K562 (cell line): ENCODE measurements around the gene LRFN4. TPM values are rescaled to one million over a fixed set of nuclear protein-coding genes. Genes with fewer than 3 reads are reported as not detected.

Experiments used
- RAD21 ChIP-seq, 2 experiments: fragments of 250-450 bp in 1 of 2; fragments of 450-650 bp in 1 of 2; sonication (Bioruptor Pico) in 1 of 2; formaldehyde crosslinking in 1 of 2; IDR thresholded peaks in 1 of 2; conservative IDR thresholded peaks in 1 of 2; 2 replicates each; pipeline versions ENCODE4 v1.4.0 to v1.8.0; 2020 to 2022; ENCODE audit warnings: mild to moderate bottlenecking in 2 of 2, moderate library complexity in 1 of 2
- XRCC5 ChIP-seq: fragments of 200-400 bp; formaldehyde crosslinking; IDR thresholded peaks from 2 replicates; pipeline ENCODE4 v1.6.1; 2017; ENCODE audit warnings: low read depth, mild to moderate bottlenecking, low read length
- ZBTB7A ChIP-seq: IDR thresholded peaks from 2 replicates; pipeline ENCODE4 v1.6.1; 2011; ENCODE audit warnings: low read depth, mild to moderate bottlenecking, low read length, moderate library complexity, borderline replicate concordance; ENCODE audit not compliant: control insufficient read depth
- polyA plus RNA-seq, 8 experiments: library from polyadenylated mRNA; depleted of rRNA in 4 of 8; stranded (reverse) in 5 of 8; unstranded in 3 of 8; fragments of >200 nt; fragmentation: Nextera tagmentation in 2 of 8; fragmentation: Illumina TruSeq in 1 of 8; extraction: Ambion mirVana in 2 of 8; extraction: Trizol in 1 of 8; gene quantifications; 2 replicates each; pipeline versions ENCODE4 v1.2.1 to v1.2.3, GENCODE V29; 2011 to 2014; ENCODE audit warnings: inconsistent platforms in 1 of 8, missing spikeins in 1 of 8
- total RNA-seq, 7 experiments: library from RNA; depleted of rRNA in 6 of 7; stranded (reverse); fragments of >200 nt in 6 of 7; fragmentation: Illumina TruSeq in 2 of 7; extraction: Trizol in 2 of 7; gene quantifications; 2 replicates each; pipeline versions ENCODE4 v1.2.1 to v1.2.3, GENCODE V29; 2011 to 2021; ENCODE audit warnings: low replicate concordance in 1 of 7
- TF ChIP-seq, protein P1 (sequence below): fragments of 450-650 bp; IDR thresholded peaks from 2 replicates; pipeline ENCODE4 v1.6.1; 2018; ENCODE audit warnings: mild to moderate bottlenecking, low read depth; ENCODE audit not compliant: partially characterized antibody
- TF ChIP-seq, protein P2 (sequence below), 2 experiments: fragments of 450-650 bp; formaldehyde crosslinking in 1 of 2; IDR thresholded peaks; 2 replicates each; pipeline versions ENCODE4 v1.4.0 to v1.6.1; 2014 to 2020; ENCODE audit warnings: mild to moderate bottlenecking in 2 of 2, borderline replicate concordance in 1 of 2, low read depth in 1 of 2

LRFN4 gene
- total and polyA plus RNA-seq, 9 of the 15 experiments (the other 6 are each of a cell fraction or from before 2014, with no cell fraction given): 0.10 to 60.1 (median 6.7) TPM

DNA sequence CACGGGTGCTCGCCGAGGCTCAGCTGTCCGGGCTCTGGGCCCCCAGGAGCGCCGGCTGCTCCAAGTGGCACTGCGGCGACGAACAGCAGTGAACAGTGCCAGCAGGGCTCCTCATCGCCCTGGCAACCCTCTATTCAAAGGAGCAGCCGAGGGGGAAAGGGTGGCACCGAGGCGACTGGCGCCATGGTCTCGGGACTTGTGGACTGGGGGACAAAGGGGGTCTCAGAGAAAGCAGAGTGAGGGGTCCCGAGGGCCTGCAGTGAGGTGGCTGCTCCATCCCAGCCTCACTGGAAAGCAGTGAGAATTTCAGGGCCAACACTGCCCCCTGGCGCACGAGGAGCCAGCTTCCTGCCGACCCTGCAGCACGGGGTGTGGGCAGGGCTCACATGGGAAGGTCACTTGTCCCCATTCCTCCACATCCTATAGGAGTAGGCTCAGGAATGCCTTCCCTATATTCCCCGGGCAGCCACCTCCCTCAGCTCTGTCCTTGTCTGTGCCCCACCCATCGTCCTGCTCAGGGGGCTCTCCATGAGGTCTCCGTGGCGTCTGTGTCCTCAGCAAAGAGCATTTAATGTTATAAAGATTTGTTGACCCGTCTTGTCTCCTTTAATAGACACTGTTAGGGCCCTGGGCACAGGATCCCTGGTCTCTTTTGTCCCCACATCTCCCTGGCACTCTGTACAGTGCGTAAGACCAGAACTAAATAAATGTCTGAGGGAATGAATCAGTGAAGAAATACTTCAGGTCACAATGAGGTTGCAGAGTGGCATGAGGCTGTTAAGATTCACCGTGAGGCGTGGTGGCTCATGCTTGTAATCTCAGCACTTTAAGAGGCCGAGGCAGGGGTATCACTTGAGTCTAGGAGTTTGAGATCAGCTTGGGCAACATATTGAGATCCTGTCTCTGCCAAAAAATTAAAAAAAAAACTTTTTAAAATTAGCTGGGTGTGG lies 26.4 kb downstream of the LRFN4 start (continued):
- TF ChIP-seq, protein P1, sequence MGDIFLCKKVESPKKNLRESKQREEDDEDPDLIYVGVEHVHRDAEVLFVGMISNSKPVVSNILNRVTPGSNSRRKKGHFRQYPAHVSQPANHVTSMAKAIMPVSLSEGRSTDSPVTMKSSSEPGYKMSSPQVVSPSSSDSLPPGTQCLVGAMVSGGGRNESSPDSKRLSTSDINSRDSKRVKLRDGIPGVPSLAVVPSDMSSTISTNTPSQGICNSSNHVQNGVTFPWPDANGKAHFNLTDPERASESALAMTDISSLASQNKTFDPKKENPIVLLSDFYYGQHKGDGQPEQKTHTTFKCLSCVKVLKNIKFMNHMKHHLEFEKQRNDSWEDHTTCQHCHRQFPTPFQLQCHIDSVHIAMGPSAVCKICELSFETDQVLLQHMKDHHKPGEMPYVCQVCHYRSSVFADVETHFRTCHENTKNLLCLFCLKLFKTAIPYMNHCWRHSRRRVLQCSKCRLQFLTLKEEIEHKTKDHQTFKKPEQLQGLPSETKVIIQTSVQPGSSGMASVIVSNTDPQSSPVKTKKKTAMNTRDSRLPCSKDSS: no peak
- TF ChIP-seq XRCC5: peak; percentile 35; the same call in 1 of the 2 replicates
- TF ChIP-seq, protein P2, sequence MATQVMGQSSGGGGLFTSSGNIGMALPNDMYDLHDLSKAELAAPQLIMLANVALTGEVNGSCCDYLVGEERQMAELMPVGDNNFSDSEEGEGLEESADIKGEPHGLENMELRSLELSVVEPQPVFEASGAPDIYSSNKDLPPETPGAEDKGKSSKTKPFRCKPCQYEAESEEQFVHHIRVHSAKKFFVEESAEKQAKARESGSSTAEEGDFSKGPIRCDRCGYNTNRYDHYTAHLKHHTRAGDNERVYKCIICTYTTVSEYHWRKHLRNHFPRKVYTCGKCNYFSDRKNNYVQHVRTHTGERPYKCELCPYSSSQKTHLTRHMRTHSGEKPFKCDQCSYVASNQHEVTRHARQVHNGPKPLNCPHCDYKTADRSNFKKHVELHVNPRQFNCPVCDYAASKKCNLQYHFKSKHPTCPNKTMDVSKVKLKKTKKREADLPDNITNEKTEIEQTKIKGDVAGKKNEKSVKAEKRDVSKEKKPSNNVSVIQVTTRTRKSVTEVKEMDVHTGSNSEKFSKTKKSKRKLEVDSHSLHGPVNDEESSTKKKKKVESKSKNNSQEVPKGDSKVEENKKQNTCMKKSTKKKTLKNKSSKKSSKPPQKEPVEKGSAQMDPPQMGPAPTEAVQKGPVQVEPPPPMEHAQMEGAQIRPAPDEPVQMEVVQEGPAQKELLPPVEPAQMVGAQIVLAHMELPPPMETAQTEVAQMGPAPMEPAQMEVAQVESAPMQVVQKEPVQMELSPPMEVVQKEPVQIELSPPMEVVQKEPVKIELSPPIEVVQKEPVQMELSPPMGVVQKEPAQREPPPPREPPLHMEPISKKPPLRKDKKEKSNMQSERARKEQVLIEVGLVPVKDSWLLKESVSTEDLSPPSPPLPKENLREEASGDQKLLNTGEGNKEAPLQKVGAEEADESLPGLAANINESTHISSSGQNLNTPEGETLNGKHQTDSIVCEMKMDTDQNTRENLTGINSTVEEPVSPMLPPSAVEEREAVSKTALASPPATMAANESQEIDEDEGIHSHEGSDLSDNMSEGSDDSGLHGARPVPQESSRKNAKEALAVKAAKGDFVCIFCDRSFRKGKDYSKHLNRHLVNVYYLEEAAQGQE (IDR thresholded peaks at IDR 0.05; ENCODE audit: borderline replicate concordance): peak; percentile 60
- TF ChIP-seq, protein P2 (CRISPR knock-in tag; IDR thresholded peaks at IDR 0.05; ENCODE audit: low read depth): no peak
- TF ChIP-seq RAD21 (CRISPR knock-in tag; conservative IDR thresholded peaks at IDR 0.05 in 1 of 2, IDR thresholded peaks at IDR 0.05 in 1 of 2): peak; percentile 57 to 84
- TF ChIP-seq ZBTB7A: peak; percentile 76
